ENCODE measurements around the gene TMEM235.
A peak's percentile ranks its signal among the peaks of the same experiment; 100 is the strongest.

The TMEM235 gene

GRCh38 chr17:78268951-78269905 lies 37.8 kb downstream of the TMEM235 start:
- Histone ChIP-seq H2BK120ac (ENCODE audit: low read depth, low read length) (peak overlapping the region; percentile 99), H3K27me3 (ENCODE audit: control insufficient read depth in 1 of 2, insufficient read depth in 1 of 2, low read length in 2 of 2) (peaks cover 10 to 71% of the 10 kb centered on the region in 2 experiments), H3K79me1 (replicated peaks; ENCODE audit: low read length, poor library complexity, severe bottlenecking) (no peaks in the 10 kb centered on the region), H3K27ac (ENCODE audit: low read length, poor library complexity, severe bottlenecking) (no peak overlapping the region), H3K9ac (ENCODE audit: low read length) (no peak overlapping the region), H3K4ac (ENCODE audit: low read depth in 1 of 2, low read length in 2 of 2) (peak overlapping the region; percentile 98 to 100), H2AK5ac (ENCODE audit: low read length, severe bottlenecking) (peak overlapping the region; percentile 68), H3K14ac (ENCODE audit: low read length in 2 of 2) (peak overlapping the region in 1 of 2 experiments; percentile 69), H4K8ac (ENCODE audit: low read length) (peak overlapping the region; percentile 98), H2BK12ac (ENCODE audit: low read length in 2 of 2) (peak overlapping the region; percentile 99 to 100), H4K91ac (ENCODE audit: low read length) (peak overlapping the region; percentile 99), H3K9me3 (ENCODE audit: control insufficient read depth, low read length) (no peaks in the 10 kb centered on the region), H3K4me2 (ENCODE audit: low read length, poor library complexity, severe bottlenecking) (peak overlapping the region; percentile 35), H2AFZ (ENCODE audit: low read depth, low read length) (peak overlapping the region; percentile 46), H3K4me1 (ENCODE audit: control insufficient read depth, insufficient read depth, low read depth, low read length) (peaks cover 56% of the 10 kb centered on the region), H3K18ac (ENCODE audit: low read depth in 1 of 2, low read length in 2 of 2) (peak overlapping the region; percentile 99), H3K23ac (ENCODE audit: low read length in 2 of 2) (peak overlapping the region in 1 of 2 experiments; percentile 91), H3K36me3 (ENCODE audit: control insufficient read depth in 1 of 2, insufficient read depth in 2 of 2, low read depth in 1 of 2, low read length in 2 of 2) (no peaks in the 10 kb centered on the region), H3K4me3 (ENCODE audit: insufficient read depth in 1 of 2, low read depth in 1 of 2, low read length in 2 of 2) (no peak overlapping the region), H2BK5ac (ENCODE audit: low read depth, low read length, poor library complexity, severe bottlenecking) (peak overlapping the region; percentile 21), H2BK15ac (ENCODE audit: low read depth, poor library complexity, severe bottlenecking) (peak overlapping the region; percentile 94)
- DNase-seq: peak; percentile 93
- 14% methylated on average over 32 of the region's 34 CpGs for WGBS

- H2BK5ac ChIP-seq (ENCODE audit: low read depth, low read length, poor library complexity, severe bottlenecking): peak overlapping the region; percentile 10
- peaks cover 10 to 73% of the 10 kb centered on the region in 2 experiments for H3K27me3 ChIP-seq (ENCODE audit: control insufficient read depth in 1 of 2, insufficient read depth in 1 of 2, low read length in 2 of 2)
- DNase-seq: peak; percentile 38
- H3K4me2 ChIP-seq (ENCODE audit: low read length, poor library complexity, severe bottlenecking): no peak overlapping the region
- peak overlapping the region in 1 of 2 experiments; percentile 92 for H3K23ac ChIP-seq (ENCODE audit: low read length in 2 of 2)
- H3K36me3 ChIP-seq (ENCODE audit: control insufficient read depth in 1 of 2, insufficient read depth in 2 of 2, low read depth in 1 of 2, low read length in 2 of 2): no peaks in the 10 kb centered on the region
- H3K4me3 ChIP-seq (ENCODE audit: insufficient read depth in 1 of 2, low read depth in 1 of 2, low read length in 2 of 2): no peak overlapping the region
- peak overlapping the region; percentile 91 to 98 for H3K4ac ChIP-seq (ENCODE audit: low read depth in 1 of 2, low read length in 2 of 2)
- H3K27ac ChIP-seq (ENCODE audit: low read length, poor library complexity, severe bottlenecking): no peak overlapping the region
- peak overlapping the region; percentile 41 for H2AK5ac ChIP-seq (ENCODE audit: low read length, severe bottlenecking)
- peak overlapping the region; percentile 99 for H4K91ac ChIP-seq (ENCODE audit: low read length)
- H2BK15ac ChIP-seq (ENCODE audit: low read depth, poor library complexity, severe bottlenecking): peak overlapping the region; percentile 60
- peak overlapping the region; percentile 99 for H2BK120ac ChIP-seq (ENCODE audit: low read depth, low read length)
- H3K9me3 ChIP-seq (ENCODE audit: control insufficient read depth, low read length): no peaks in the 10 kb centered on the region
- WGBS: 23% methylated on average over 6 of the region's 8 CpGs
- H2AFZ ChIP-seq (ENCODE audit: low read depth, low read length): peak overlapping the region; percentile 51
- H3K4me1 ChIP-seq (ENCODE audit: control insufficient read depth, insufficient read depth, low read depth, low read length): peaks cover 55% of the 10 kb centered on the region
- peak overlapping the region; percentile 99 for H3K18ac ChIP-seq (ENCODE audit: low read depth in 1 of 2, low read length in 2 of 2)
- H3K9ac ChIP-seq (ENCODE audit: low read length): no peak overlapping the region
- peak overlapping the region in 1 of 2 experiments; percentile 69 for H3K14ac ChIP-seq (ENCODE audit: low read length in 2 of 2)
- H4K8ac ChIP-seq (ENCODE audit: low read length): peak overlapping the region; percentile 90
- H3K79me1 ChIP-seq (replicated peaks; ENCODE audit: low read length, poor library complexity, severe bottlenecking): no peaks in the 10 kb centered on the region
- peak overlapping the region; percentile 95 to 99 for H2BK12ac ChIP-seq (ENCODE audit: low read length in 2 of 2)
Observed at GRCh38 chr17:78269955-78270381, 38.5 kb downstream of the TMEM235 start.

GRCh38 chr17:78271419-78272170 lies 40.2 kb downstream of the TMEM235 start:
- 76% methylated on average over 10 of the region's 12 CpGs for WGBS

More at GRCh38 chr17:78271419-78272170, 40.2 kb downstream of the TMEM235 start:
- H2BK5ac ChIP-seq (ENCODE audit: low read depth, low read length, poor library complexity, severe bottlenecking): no peak overlapping the region
- H3K4me3 ChIP-seq (ENCODE audit: insufficient read depth in 1 of 2, low read depth in 1 of 2, low read length in 2 of 2): no peak overlapping the region
- H3K23ac ChIP-seq (ENCODE audit: low read length in 2 of 2): no peak overlapping the region
- H3K18ac ChIP-seq (ENCODE audit: low read depth in 1 of 2, low read length in 2 of 2): peak overlapping the region; percentile 17 to 55
- no peak overlapping the region for H2AK5ac ChIP-seq (ENCODE audit: low read length, severe bottlenecking)
- no peak for DNase-seq
- peaks cover 10 to 80% of the 10 kb centered on the region in 2 experiments for H3K27me3 ChIP-seq (ENCODE audit: control insufficient read depth in 1 of 2, insufficient read depth in 1 of 2, low read length in 2 of 2)
- peak overlapping the region; percentile 97 for H4K91ac ChIP-seq (ENCODE audit: low read length)
- H3K4me2 ChIP-seq (ENCODE audit: low read length, poor library complexity, severe bottlenecking): no peak overlapping the region
- peak overlapping the region; percentile 27 to 69 for H3K4ac ChIP-seq (ENCODE audit: low read depth in 1 of 2, low read length in 2 of 2)
- H3K9me3 ChIP-seq (ENCODE audit: control insufficient read depth, low read length): no peaks in the 10 kb centered on the region
- peak overlapping the region in 1 of 2 experiments; percentile 8 for H3K14ac ChIP-seq (ENCODE audit: low read length in 2 of 2)
- no peaks in the 10 kb centered on the region for H3K36me3 ChIP-seq (ENCODE audit: control insufficient read depth in 1 of 2, insufficient read depth in 2 of 2, low read depth in 1 of 2, low read length in 2 of 2)
- H3K9ac ChIP-seq (ENCODE audit: low read length): no peak overlapping the region
- no peak overlapping the region for H2BK15ac ChIP-seq (ENCODE audit: low read depth, poor library complexity, severe bottlenecking)
- peak overlapping the region; percentile 1 for H4K8ac ChIP-seq (ENCODE audit: low read length)
- H2AFZ ChIP-seq (ENCODE audit: low read depth, low read length): no peak overlapping the region
- peak overlapping the region; percentile 6 to 94 for H2BK12ac ChIP-seq (ENCODE audit: low read length in 2 of 2)
- H3K4me1 ChIP-seq (ENCODE audit: control insufficient read depth, insufficient read depth, low read depth, low read length): peaks cover 44% of the 10 kb centered on the region
- H3K27ac ChIP-seq (ENCODE audit: low read length, poor library complexity, severe bottlenecking): no peak overlapping the region
- no peaks in the 10 kb centered on the region for H3K79me1 ChIP-seq (replicated peaks; ENCODE audit: low read length, poor library complexity, severe bottlenecking)
- no peak overlapping the region for H2BK120ac ChIP-seq (ENCODE audit: low read depth, low read length)
